HepG2 (cell line): Measurements from ENCODE around the gene ASH1L. TPM values are rescaled to one million over a fixed set of nuclear protein-coding genes. Genes with fewer than 3 reads are reported as not detected.

Source experiments
- ATAC-seq: fragments of 200-7000 bp; cut with Tn5 transposase; 3 replicates; pipeline ENCODE4 v1.9.1; 2020; ENCODE audit warnings: mild to moderate bottlenecking, moderate library complexity
- BruUV-seq: library from RNA; stranded (reverse); fragments of 400-500 nt; replicated peaks from 2 replicates; lab custom pipeline; 2021; lab: Mats Ljungman, UMichigan
- CTCF ChIA-PET: fragments of 300-600 bp; formaldehyde crosslinking; extraction: SDS; loops from one replicate; lab custom pipeline; 2021; ENCODE audit warnings: low total read pairs, inconsistent platforms, low intra/inter-chr PET ratio; lab: Yijun Ruan, JAX
- POLR2A ChIA-PET: fragments of 350-600 bp; sonication (Branson Sonifier 250); formaldehyde crosslinking; loops from one replicate; lab custom pipeline; 2020; ENCODE audit warnings: antibody characterized with exemption, inconsistent platforms; lab: Yijun Ruan, JAX
- DNase-seq: peaks from one replicate; pipeline ENCODE4 v3.0.0-alpha.2; 2015; ENCODE audit warnings: low spot score
- FAIRE-seq: peaks from 3 replicates; lab custom pipeline; 2011; peaks lifted over from hg19 to GRCh38; lab: Jason Lieb, UNC
- H2AFZ ChIP-seq: one replicate; pipeline ENCODE4 v1.6.1; 2011; ENCODE audit warnings: low read length, inconsistent platforms
- H3K27ac ChIP-seq: fragments of 300-600 bp; 3 replicates; pipeline ENCODE4 v1.8.0; 2011; ENCODE audit warnings: mixed run types, mild to moderate bottlenecking, mixed read lengths, low read length, inconsistent platforms; ENCODE audit not compliant: insufficient read depth; ENCODE audit errors: extremely low read length
- H3K27me3 ChIP-seq, 2 experiments: fragments of 200-600 bp in 1 of 2; 2 replicates in 1 of 2; 3 replicates in 1 of 2; pipeline versions ENCODE4 v1.6.0 to v1.8.0; 2011; ENCODE audit warnings: low read length in 2 of 2, mild to moderate bottlenecking in 2 of 2, moderate library complexity in 2 of 2, inconsistent platforms in 1 of 2; ENCODE audit not compliant: insufficient read depth in 2 of 2, control insufficient read depth in 1 of 2
- H3K36me3 ChIP-seq, 2 experiments: fragments of 200-600 bp in 1 of 2; replicated peaks in 1 of 2; 2 replicates in 1 of 2; 3 replicates in 1 of 2; pipeline versions ENCODE4 v1.5.1 to v1.8.0; 2011; ENCODE audit warnings: low read length in 2 of 2, inconsistent platforms in 1 of 2; ENCODE audit not compliant: insufficient read depth in 2 of 2, control insufficient read depth in 1 of 2
- H3K4me1 ChIP-seq: 2 replicates; pipeline ENCODE4 v1.5.1; 2012; ENCODE audit warnings: low read length, inconsistent platforms; ENCODE audit not compliant: insufficient read depth
- H3K4me2 ChIP-seq: 2 replicates; pipeline ENCODE4 v1.6.0; 2011; ENCODE audit warnings: low read depth, low read length, inconsistent platforms
- H3K4me3 ChIP-seq, 3 experiments: fragments of 200-600 bp in 1 of 3; sonication (generic), shearing (Covaris generic) in 1 of 3; replicated peaks in 1 of 3; 2 replicates each; pipeline ENCODE4 v1.5.1; 2011 to 2016; ENCODE audit warnings: low read length in 3 of 3, inconsistent platforms in 2 of 3, low read depth in 2 of 3, mild to moderate bottlenecking in 2 of 3, control low read depth in 1 of 3, mixed read lengths in 1 of 3; ENCODE audit not compliant: insufficient read depth in 1 of 3
- H3K79me2 ChIP-seq: one replicate; pipeline ENCODE4 v1.6.1; 2011; ENCODE audit warnings: low read length, inconsistent platforms; ENCODE audit not compliant: insufficient read depth
- H3K9ac ChIP-seq: 2 replicates; pipeline ENCODE4 v1.6.0; 2011; ENCODE audit warnings: mild to moderate bottlenecking, low read depth, low read length, inconsistent platforms; ENCODE audit not compliant: insufficient read depth
- H3K9me3 ChIP-seq: 2 replicates; pipeline ENCODE4 v1.5.1; 2012; ENCODE audit warnings: mild to moderate bottlenecking, low read length
- H4K20me1 ChIP-seq: 2 replicates; pipeline ENCODE4 v1.6.0; 2011; ENCODE audit warnings: inconsistent platforms, mild to moderate bottlenecking, low read length, moderate library complexity; ENCODE audit not compliant: insufficient read depth
- ATF2 ChIP-seq: sonication (generic); formaldehyde crosslinking; IDR thresholded peaks from 2 replicates; pipeline ENCODE4 v1.4.0; 2020; ENCODE audit warnings: missing genetic modification reagents
- ESRRA ChIP-seq: sonication (generic); formaldehyde crosslinking; IDR thresholded peaks from 2 replicates; pipeline ENCODE4 v1.5.1; 2020; ENCODE audit warnings: mild to moderate bottlenecking, low read depth, missing genetic modification reagents
- HNRNPL ChIP-seq: fragments of 200-400 bp; formaldehyde crosslinking; IDR thresholded peaks from 2 replicates; pipeline ENCODE4 v1.6.1; 2017; ENCODE audit warnings: mild to moderate bottlenecking, low read depth, low read length
- RFX3 ChIP-seq: IDR thresholded peaks from 2 replicates; pipeline ENCODE4 v1.6.1; 2016; ENCODE audit warnings: missing biosample characterization, missing genetic modification reagents
- SNAPC2 ChIP-seq: sonication (generic); formaldehyde crosslinking; IDR thresholded peaks from 2 replicates; pipeline ENCODE4 v1.8.1; 2022; ENCODE audit warnings: mild to moderate bottlenecking, missing genetic modification reagents
- USF2 ChIP-seq, 2 experiments: sonication (generic) in 1 of 2; formaldehyde crosslinking in 1 of 2; IDR thresholded peaks; 2 replicates each; pipeline versions ENCODE4 v1.5.1 to v1.6.1; 2011 to 2020; ENCODE audit warnings: borderline replicate concordance in 1 of 2, low read depth in 1 of 2, low read length in 1 of 2, mild to moderate bottlenecking in 1 of 2, missing genetic modification reagents in 1 of 2, moderate library complexity in 1 of 2
- ZBED4 ChIP-seq: sonication (generic); formaldehyde crosslinking; IDR thresholded peaks from 2 replicates; pipeline ENCODE4 v1.4.0; 2020; ENCODE audit warnings: missing genetic modification reagents, borderline replicate concordance
- ZBTB38 ChIP-seq: sonication (generic); formaldehyde crosslinking; IDR thresholded peaks from 2 replicates; pipeline ENCODE4 v1.5.1; 2020; ENCODE audit warnings: mild to moderate bottlenecking, missing genetic modification reagents
- ZFP62 ChIP-seq: sonication (generic); formaldehyde crosslinking; IDR thresholded peaks from 2 replicates; pipeline ENCODE4 v1.4.0; 2020; ENCODE audit warnings: missing genetic modification reagents
- ZKSCAN8 ChIP-seq: IDR thresholded peaks from 2 replicates; pipeline ENCODE4 v1.6.1; 2016; ENCODE audit warnings: borderline replicate concordance, missing genetic modification reagents, missing compliant biosample characterization
- ZNF329 ChIP-seq: sonication (generic); formaldehyde crosslinking; IDR thresholded peaks from 2 replicates; pipeline ENCODE4 v1.9.0; 2021; ENCODE audit warnings: low read depth, mild to moderate bottlenecking, missing genetic modification reagents
- WGBS: methylation state at CpG from one replicate; pipeline ENCODE4 v1.1.6; 2017; ENCODE audit warnings: low lambda C conversion rate; 5-methylcytosine and 5-hydroxymethylcytosine counted together
- in situ Hi-C: cut with HindIII; loops from 2 replicates; pipeline ENCODE4 v1.10.0; 2017; ENCODE audit warnings: low pct_unique_long_range_greater_than_20kb; ENCODE audit not compliant: extremely low pct_ligation_motif_present
- intact Hi-C: fragments of 100-400 bp; cut with micrococcal nuclease; formaldehyde crosslinking; loops from one replicate; pipeline ENCODE4 v1.10.0; 2022; ENCODE audit not compliant: unreplicated experiment
- polyA plus RNA-seq, 8 experiments: library from polyadenylated mRNA; depleted of rRNA in 3 of 8; stranded (reverse) in 7 of 8; unstranded in 1 of 8; fragments of >200 nt; fragmentation: Illumina TruSeq in 4 of 8; extraction: Trizol in 4 of 8; gene quantifications; 2 replicates each; pipeline versions ENCODE4 v1.2.1 to v1.2.3, GENCODE V29; 2011 to 2016; ENCODE audit warnings: low read depth in 4 of 8, missing spikeins in 1 of 8, mixed read lengths in 1 of 8; ENCODE audit not compliant: insufficient read depth in 1 of 8
- total RNA-seq, 5 experiments: library from RNA; depleted of rRNA; stranded (reverse); fragments of >200 nt; fragmentation: Illumina TruSeq; extraction: Trizol; gene quantifications; 2 replicates each; pipeline ENCODE4 v1.2.3, GENCODE V29; 2016; ENCODE audit warnings: low read depth in 1 of 5

The ASH1L gene
- total and polyA plus RNA-seq, 2 of the 13 experiments (the other 11 are each of a cell fraction or from before 2014, with no cell fraction given): 10.2 to 15.3 TPM

DNA sequence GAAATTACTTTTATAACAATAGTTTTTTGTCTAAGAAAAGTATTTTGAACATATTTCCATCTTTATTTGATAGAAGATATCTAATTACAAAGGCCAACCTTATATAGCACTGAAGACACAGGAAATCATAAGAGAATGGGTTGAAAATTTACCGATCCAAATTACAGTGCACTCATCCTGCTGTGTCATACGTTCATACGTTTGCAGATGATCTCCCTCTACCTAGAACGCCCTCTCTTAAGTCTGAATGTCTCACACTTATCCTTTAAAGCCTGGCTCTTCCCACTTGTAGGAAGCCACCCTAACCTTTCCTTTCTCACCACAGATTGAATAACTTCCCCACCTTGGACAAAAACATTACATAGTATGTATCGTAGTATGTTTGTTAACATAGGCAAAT is 9.3 kb downstream of the ASH1L start (continued):
- TF ChIP-seq ZBED4 (CRISPR knock-in tag): no peak
- no peak for TF ChIP-seq ZFP62 (CRISPR knock-in tag)

- Histone ChIP-seq H3K4me3 (no peak overlapping the region), H3K4me1 (no peaks in the 10 kb centered on the region), H4K20me1 (peaks cover 27% of the 10 kb centered on the region), H3K36me3 (no peaks in the 10 kb centered on the region; a peak in 2 of 5 replicates), H3K27me3 (no peaks in the 10 kb centered on the region), H3K79me2 (peaks cover 84% of the 10 kb centered on the region), H2AFZ (no peak overlapping the region), H3K27ac (no peak overlapping the region), H3K9me3 (no peaks in the 10 kb centered on the region), H3K9ac (no peak overlapping the region), H3K4me2 (no peak overlapping the region)
- TF ChIP-seq ZNF329: no peak
- no peak for TF ChIP-seq HNRNPL
- no peak for TF ChIP-seq ZKSCAN8
- no peak for TF ChIP-seq USF2 (IDR thresholded peaks at IDR 0.05; ENCODE audit: low read depth, low read length)
- TF ChIP-seq USF2 (CRISPR knock-in tag; IDR thresholded peaks at IDR 0.05; ENCODE audit: borderline replicate concordance): no peak
- TF ChIP-seq ATF2 (CRISPR knock-in tag): no peak
- no peak for TF ChIP-seq SNAPC2 (CRISPR knock-in tag)
- no peak for TF ChIP-seq ESRRA (CRISPR knock-in tag)
- no peak for TF ChIP-seq RFX3 (CRISPR knock-in tag)
- no peak for TF ChIP-seq ZBTB38
- ChIA-PET CTCF (no interaction called here), POLR2A (no interaction called here)
- FAIRE-seq (no peak), DNase-seq (no peak), ATAC-seq (no peak)
- intact Hi-C loops (no loop called here), in situ Hi-C loops (no loop called here)
- BruUV-seq: no TSS peak
- 99% methylated on average over 2 of the region's 2 CpGs for whole genome bisulfite sequencing
Measured at GRCh38 chr1:155548706-155549105, 13.9 kb downstream of the ASH1L start.
